HG02973 (cell line): Measurements from ENCODE around the gene OPRD1.
"Not testable (repeated sequence)": the region's sequence is repeated elsewhere in the genome, so short reads cannot be mapped to it uniquely, and the experiment has no call there.

Experiments used
- ATAC-seq: cut with Tn5 transposase; IDR thresholded peaks from one replicate; pipeline ENCODE4 v1.9.1; 2021; ENCODE audit warnings: moderate library complexity; ENCODE audit not compliant: unreplicated experiment

The OPRD1 gene

GRCh38 chr1:28811766-28812668 is at the start of gene OPRD1:
OPRD1 (plus strand) TSS chr1:28812170; CDS start chr1:28812384, 214 bp downstream.
- ATAC-seq, result no peak

GRCh38 chr1:28766532-28767183 is 45.3 kb upstream of the OPRD1 start:
- no peak for ATAC-seq

GRCh38 chr1:28770601-28771165 is 41.3 kb upstream of the OPRD1 start:
- ATAC-seq, result no peak

GRCh38 chr1:28771921-28772320 is 40.0 kb upstream of the OPRD1 start:
- not testable (repeated sequence) for ATAC-seq

GRCh38 chr1:28773105-28773504 is 38.9 kb upstream of the OPRD1 start:
- ATAC-seq, result no peak

GRCh38 chr1:28775121-28775942 is 36.6 kb upstream of the OPRD1 start:
- no peak for ATAC-seq

- no peak for ATAC-seq
Observed at GRCh38 chr1:28776341-28776740, 35.6 kb upstream of the OPRD1 start.

- no peak for ATAC-seq
Observed at GRCh38 chr1:28778021-28778420, 33.9 kb upstream of the OPRD1 start.

- no peak for ATAC-seq
Observed at GRCh38 chr1:28779751-28780408, 32.1 kb upstream of the OPRD1 start.

GRCh38 chr1:28781305-28781704 is 30.7 kb upstream of the OPRD1 start:
- no peak for ATAC-seq

GRCh38 chr1:28782011-28782410 is 30.0 kb upstream of the OPRD1 start:
- ATAC-seq, result no peak

GRCh38 chr1:28783363-28783762 is 28.6 kb upstream of the OPRD1 start:
- ATAC-seq, result no peak

GRCh38 chr1:28789412-28789811 is 22.6 kb upstream of the OPRD1 start:
- no peak for ATAC-seq

GRCh38 chr1:28789816-28790215 is 22.2 kb upstream of the OPRD1 start:
- ATAC-seq, result no peak

- no peak for ATAC-seq
Observed at GRCh38 chr1:28790377-28791035, 21.5 kb upstream of the OPRD1 start.

GRCh38 chr1:28791929-28792328 is 20.0 kb upstream of the OPRD1 start:
- ATAC-seq, result not testable (repeated sequence)

- no peak for ATAC-seq
Observed at GRCh38 chr1:28792644-28793121, 19.3 kb upstream of the OPRD1 start.

GRCh38 chr1:28794582-28794981 is 17.4 kb upstream of the OPRD1 start:
- ATAC-seq, result not testable (repeated sequence)

- no peak for ATAC-seq
Observed at GRCh38 chr1:28796352-28797211, 15.4 kb upstream of the OPRD1 start.
